Osteoblast (primary cell): ENCODE results near the gene SNRNP48. TPM values are rescaled to one million over a fixed set of nuclear protein-coding genes. Genes with fewer than 3 reads are reported as not detected.

ENCODE experiments used
- DNase-seq: peaks from one replicate; pipeline ENCODE4 v3.0.0; 2011; ENCODE audit warnings: low spot score, mixed read lengths; ENCODE audit not compliant: insufficient read length; ENCODE audit errors: missing footprints
- H2AFZ ChIP-seq: 2 replicates; pipeline ENCODE4 v1.6.0; 2011; ENCODE audit warnings: mild to moderate bottlenecking, low read length
- H3K27ac ChIP-seq: 2 replicates; pipeline ENCODE4 v1.5.1; 2011; ENCODE audit warnings: mild to moderate bottlenecking, low read depth, low read length, moderate library complexity
- H3K27me3 ChIP-seq: 2 replicates; pipeline ENCODE4 v1.6.0; 2012; ENCODE audit warnings: mild to moderate bottlenecking, control low read depth, inconsistent platforms, low read length, moderate library complexity; ENCODE audit not compliant: insufficient read depth
- H3K36me3 ChIP-seq: 2 replicates; pipeline ENCODE4 v1.5.1; 2011; ENCODE audit warnings: mild to moderate bottlenecking, low read length, control low read depth, moderate library complexity; ENCODE audit not compliant: insufficient read depth
- H3K4me1 ChIP-seq: 2 replicates; pipeline ENCODE4 v1.5.1; 2011; ENCODE audit warnings: mild to moderate bottlenecking, low read length, control low read depth, moderate library complexity; ENCODE audit not compliant: insufficient read depth
- H3K4me2 ChIP-seq: 2 replicates; pipeline ENCODE4 v1.6.0; 2011; ENCODE audit warnings: mild to moderate bottlenecking, low read length; ENCODE audit not compliant: insufficient read depth
- H3K4me3 ChIP-seq: fragments of 200-600 bp; sonication (generic); 3 replicates; pipeline ENCODE4 v1.5.1; 2012; ENCODE audit warnings: mild to moderate bottlenecking, low read length, inconsistent platforms; ENCODE audit not compliant: insufficient read depth
- H3K79me2 ChIP-seq: 2 replicates; pipeline ENCODE4 v1.6.0; 2012; ENCODE audit warnings: mild to moderate bottlenecking, low read length, control low read depth, inconsistent platforms; ENCODE audit not compliant: insufficient read depth
- H3K9me3 ChIP-seq: 2 replicates; pipeline ENCODE4 v1.5.1; 2011; ENCODE audit warnings: low read depth, low read length, control low read depth
- H4K20me1 ChIP-seq: 2 replicates; pipeline ENCODE4 v1.6.0; 2012; ENCODE audit warnings: mild to moderate bottlenecking, low read length, control low read depth; ENCODE audit not compliant: insufficient read depth
- total RNA-seq: library from RNA; depleted of rRNA; stranded (reverse); fragments of >200 nt; gene quantifications from 2 replicates; pipeline ENCODE4 v1.2.3, GENCODE V29; 2012
- TF ChIP-seq, protein P1 (sequence below): IDR thresholded peaks from 2 replicates; pipeline ENCODE4 v1.5.1; 2011; ENCODE audit warnings: mild to moderate bottlenecking, low read depth, low read length, moderate library complexity; ENCODE audit errors: extremely low read depth

SNRNP48 gene
- total RNA-seq, 1 donor: 15.9 TPM

- H3K36me3 ChIP-seq: peaks cover 29% of the 10 kb centered on the region
- H3K4me1 ChIP-seq: peaks cover 14% of the 10 kb centered on the region
- no peak for DNase-seq
- TF ChIP-seq, protein P1, sequence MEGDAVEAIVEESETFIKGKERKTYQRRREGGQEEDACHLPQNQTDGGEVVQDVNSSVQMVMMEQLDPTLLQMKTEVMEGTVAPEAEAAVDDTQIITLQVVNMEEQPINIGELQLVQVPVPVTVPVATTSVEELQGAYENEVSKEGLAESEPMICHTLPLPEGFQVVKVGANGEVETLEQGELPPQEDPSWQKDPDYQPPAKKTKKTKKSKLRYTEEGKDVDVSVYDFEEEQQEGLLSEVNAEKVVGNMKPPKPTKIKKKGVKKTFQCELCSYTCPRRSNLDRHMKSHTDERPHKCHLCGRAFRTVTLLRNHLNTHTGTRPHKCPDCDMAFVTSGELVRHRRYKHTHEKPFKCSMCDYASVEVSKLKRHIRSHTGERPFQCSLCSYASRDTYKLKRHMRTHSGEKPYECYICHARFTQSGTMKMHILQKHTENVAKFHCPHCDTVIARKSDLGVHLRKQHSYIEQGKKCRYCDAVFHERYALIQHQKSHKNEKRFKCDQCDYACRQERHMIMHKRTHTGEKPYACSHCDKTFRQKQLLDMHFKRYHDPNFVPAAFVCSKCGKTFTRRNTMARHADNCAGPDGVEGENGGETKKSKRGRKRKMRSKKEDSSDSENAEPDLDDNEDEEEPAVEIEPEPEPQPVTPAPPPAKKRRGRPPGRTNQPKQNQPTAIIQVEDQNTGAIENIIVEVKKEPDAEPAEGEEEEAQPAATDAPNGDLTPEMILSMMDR: no peak
- H3K27ac ChIP-seq: no peak overlapping the region
- peaks cover 19% of the 10 kb centered on the region for H3K79me2 ChIP-seq
- no peaks in the 10 kb centered on the region for H3K27me3 ChIP-seq
- no peaks in the 10 kb centered on the region for H3K9me3 ChIP-seq
- H3K4me2 ChIP-seq: no peak overlapping the region
- H3K4me3 ChIP-seq: no peak overlapping the region
- H4K20me1 ChIP-seq: no peaks in the 10 kb centered on the region
- H2AFZ ChIP-seq: no peak overlapping the region
Observed at GRCh38 chr6:7555671-7556070, 34.3 kb upstream of the SNRNP48 start.

DNA sequence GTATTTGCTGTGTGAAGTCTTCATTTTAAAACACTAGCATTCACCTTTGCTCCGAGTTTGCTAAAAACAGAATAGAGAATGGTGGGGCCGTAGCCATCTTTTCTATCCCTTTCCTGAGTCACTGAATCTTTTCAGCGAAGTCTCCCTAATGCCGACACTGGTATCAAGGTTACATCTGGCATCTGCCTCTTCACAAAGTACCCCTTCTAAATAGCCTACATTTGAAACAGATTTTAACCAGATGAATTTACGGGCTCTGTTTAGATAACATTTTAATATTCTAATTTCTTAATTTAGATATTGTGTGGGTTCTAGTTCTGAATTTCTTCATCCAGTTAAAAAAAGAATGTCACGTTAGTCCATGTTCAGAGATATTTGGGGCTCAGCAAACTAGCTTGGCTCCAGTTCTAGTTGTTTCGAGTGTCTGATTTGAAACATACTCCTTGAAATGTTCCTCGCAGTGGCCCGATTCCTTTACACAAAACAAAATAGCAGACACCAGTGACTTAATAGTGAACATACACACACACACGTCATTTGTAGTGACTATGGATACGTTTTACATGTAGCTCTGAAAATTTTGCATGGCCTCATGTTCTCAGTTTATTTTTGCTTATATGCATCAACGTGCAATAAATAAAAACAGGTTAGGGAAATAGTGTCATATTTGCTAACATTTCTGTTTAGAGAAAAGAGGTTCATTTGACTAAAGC is 33.4 kb upstream of the SNRNP48 start:
- Histone ChIP-seq H3K4me3 (no peak overlapping the region), H4K20me1 (no peaks in the 10 kb centered on the region), H3K9me3 (no peaks in the 10 kb centered on the region), H3K36me3 (peaks cover 34% of the 10 kb centered on the region), H3K4me2 (no peak overlapping the region), H3K4me1 (peaks cover 14% of the 10 kb centered on the region), H3K79me2 (peaks cover 19% of the 10 kb centered on the region), H2AFZ (no peak overlapping the region), H3K27me3 (no peaks in the 10 kb centered on the region), H3K27ac (no peak overlapping the region)
- no peak for DNase-seq
- TF ChIP-seq, protein P1: no peak

GRCh38 chr6:7557652-7558051 is 32.3 kb upstream of the SNRNP48 start:
- no peaks in the 10 kb centered on the region for H4K20me1 ChIP-seq
- no peak overlapping the region for H3K27ac ChIP-seq
- H3K36me3 ChIP-seq: peaks cover 41% of the 10 kb centered on the region
- H3K4me3 ChIP-seq: no peak overlapping the region
- no peak for DNase-seq
- H3K9me3 ChIP-seq: no peaks in the 10 kb centered on the region
- H3K27me3 ChIP-seq: no peaks in the 10 kb centered on the region
- no peak overlapping the region for H2AFZ ChIP-seq
- TF ChIP-seq, protein P1: no peak
- H3K79me2 ChIP-seq: peaks cover 16% of the 10 kb centered on the region
- H3K4me1 ChIP-seq: peaks cover 14% of the 10 kb centered on the region
- no peak overlapping the region for H3K4me2 ChIP-seq

DNA sequence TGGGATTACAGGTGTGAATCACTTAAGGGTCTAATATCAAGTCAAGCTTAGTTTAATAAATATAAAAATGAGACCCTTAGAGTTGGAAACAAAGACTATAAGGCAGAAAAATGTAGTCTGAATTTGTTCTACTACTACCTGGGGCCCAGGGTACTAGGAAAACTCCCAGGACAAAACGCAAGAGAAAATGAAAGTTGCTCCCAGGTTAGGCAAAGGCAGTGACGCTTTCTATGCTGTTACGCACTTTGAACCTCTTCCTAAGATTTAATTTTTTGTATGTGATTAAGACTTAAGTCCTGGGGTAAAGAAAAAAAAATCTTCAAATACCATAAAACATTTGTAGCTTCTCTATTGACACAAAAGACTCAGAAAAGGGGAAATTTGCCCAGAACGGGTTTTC is 31.2 kb upstream of the SNRNP48 start:
- Histone ChIP-seq H3K27ac (no peak overlapping the region), H3K4me2 (no peak overlapping the region), H3K36me3 (peaks cover 52% of the 10 kb centered on the region), H2AFZ (no peak overlapping the region), H3K4me1 (peaks cover 11% of the 10 kb centered on the region), H4K20me1 (no peaks in the 10 kb centered on the region), H3K79me2 (peaks cover 11% of the 10 kb centered on the region), H3K4me3 (no peak overlapping the region), H3K27me3 (no peaks in the 10 kb centered on the region), H3K9me3 (no peaks in the 10 kb centered on the region)
- TF ChIP-seq, protein P1: no peak
- DNase-seq: no peak
